Activated effector memory CD4-positive, alpha-beta T cell treated with Interleukin-2 at 50 U/mL for 16 hours (primary cell): ENCODE results near the gene SPART.
"Not testable (repeated sequence)": the region's sequence is repeated elsewhere in the genome, so short reads cannot be mapped to it uniquely, and the experiment has no call there.

Experiments
- DNase-seq: peaks from one replicate; pipeline ENCODE4 v3.0.0-alpha.2; 2020

SPART gene

DNA sequence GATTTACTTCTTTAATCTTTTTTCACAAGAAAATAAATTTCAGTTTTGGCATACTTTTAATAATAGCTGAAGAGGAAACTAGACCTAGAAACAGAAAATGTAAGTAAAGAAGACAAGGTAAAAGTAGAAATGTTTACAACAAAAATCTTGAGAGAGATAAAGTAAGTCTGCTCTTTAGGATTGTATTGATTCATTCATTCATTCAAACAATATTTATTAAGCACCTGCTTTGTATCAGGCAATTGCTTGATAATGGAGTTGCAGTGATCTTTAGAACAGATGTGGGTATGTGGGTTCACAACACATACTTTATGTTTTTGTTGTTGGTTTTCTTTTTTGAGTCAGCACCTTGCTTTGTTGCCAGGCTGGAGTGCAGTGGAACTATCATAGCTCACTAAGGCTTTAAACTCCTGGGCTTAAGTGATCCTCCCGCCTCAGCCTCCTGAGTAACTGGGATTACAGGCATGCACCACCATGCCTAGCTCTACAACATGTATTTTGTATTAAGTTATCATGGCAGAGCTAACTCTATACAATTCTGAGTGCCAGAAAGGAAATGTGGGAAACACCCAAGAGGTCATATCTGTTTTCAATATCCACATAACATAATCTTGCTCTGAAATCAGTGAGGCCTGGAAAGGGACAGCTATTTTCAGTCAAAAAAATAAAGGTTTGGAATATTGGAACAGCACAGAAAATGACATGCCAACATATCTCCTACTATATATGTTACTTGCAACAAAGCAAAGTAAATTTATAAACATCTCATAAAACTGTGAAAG lies 8.8 kb upstream of the SPART start:
- no peak for DNase-seq

DNA sequence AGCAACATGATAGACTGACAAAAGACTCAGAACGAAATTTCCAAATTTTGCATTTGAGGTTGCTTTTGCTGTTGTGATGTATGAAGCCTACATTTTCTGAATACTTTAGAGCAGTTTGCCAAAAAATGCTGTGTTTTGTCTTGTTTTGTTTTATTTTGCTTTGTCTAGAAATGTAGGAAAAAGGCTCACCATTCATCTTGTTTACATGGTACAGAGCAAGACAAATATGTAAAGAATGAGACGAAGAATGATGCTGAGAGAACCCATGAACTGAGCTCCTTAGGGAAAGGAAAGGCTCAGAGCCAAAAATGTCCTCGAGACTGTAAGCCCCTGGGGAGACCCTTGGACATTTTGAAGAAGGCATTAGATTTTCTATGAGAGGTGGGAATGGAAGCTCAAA lies 6.8 kb upstream of the SPART start:
- no peak for DNase-seq

DNA sequence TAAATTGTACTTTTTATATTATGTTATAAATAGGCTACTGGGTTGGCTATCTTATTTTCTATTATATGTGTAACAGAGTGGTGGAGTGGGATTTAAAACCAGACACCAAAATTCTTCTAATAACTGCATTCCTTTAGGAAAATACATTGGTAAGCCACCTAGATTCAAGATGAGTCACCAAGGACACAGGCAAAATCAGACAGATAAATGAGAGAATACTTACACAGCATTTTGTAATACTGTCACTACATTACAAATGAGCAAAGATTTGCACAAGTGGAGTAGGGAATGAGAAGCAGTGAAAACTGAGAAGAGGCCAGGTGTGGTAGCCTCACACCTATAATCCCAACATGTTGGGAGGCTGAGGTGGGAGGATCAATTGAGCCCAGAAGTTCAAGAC lies 6.2 kb upstream of the SPART start:
- no peak for DNase-seq

DNA sequence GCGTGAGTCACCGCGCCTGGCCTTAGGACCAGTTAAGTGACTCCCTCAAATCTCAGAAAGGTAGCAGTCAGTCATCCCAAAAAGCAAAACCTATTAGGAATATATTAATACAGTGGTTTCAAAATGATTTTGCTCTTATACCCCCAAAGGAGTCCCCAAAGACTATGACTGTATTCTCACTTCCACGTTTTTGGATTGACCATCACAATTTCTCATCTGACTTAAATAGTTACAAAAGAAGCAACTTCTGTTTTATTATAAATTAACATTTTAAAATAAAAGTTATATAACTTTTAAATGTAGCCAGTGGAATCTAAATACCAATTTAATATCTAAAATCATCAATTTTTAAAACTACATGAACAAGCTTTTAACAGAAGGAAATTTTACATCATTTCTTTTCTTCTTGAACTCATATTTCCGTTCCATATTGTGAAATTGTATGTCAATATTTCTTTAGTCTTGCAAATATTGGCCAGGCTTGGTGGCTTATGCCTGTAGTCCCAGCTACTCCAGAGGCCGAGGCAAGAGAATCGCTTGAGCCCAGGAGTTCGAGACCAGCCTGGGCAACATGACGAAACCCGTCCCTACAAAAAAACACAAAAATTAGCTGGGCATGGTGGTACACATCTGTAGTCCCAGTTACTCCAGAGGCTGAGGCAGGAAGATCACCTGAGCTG lies 1.5 kb upstream of the SPART start:
- no peak for DNase-seq

DNA sequence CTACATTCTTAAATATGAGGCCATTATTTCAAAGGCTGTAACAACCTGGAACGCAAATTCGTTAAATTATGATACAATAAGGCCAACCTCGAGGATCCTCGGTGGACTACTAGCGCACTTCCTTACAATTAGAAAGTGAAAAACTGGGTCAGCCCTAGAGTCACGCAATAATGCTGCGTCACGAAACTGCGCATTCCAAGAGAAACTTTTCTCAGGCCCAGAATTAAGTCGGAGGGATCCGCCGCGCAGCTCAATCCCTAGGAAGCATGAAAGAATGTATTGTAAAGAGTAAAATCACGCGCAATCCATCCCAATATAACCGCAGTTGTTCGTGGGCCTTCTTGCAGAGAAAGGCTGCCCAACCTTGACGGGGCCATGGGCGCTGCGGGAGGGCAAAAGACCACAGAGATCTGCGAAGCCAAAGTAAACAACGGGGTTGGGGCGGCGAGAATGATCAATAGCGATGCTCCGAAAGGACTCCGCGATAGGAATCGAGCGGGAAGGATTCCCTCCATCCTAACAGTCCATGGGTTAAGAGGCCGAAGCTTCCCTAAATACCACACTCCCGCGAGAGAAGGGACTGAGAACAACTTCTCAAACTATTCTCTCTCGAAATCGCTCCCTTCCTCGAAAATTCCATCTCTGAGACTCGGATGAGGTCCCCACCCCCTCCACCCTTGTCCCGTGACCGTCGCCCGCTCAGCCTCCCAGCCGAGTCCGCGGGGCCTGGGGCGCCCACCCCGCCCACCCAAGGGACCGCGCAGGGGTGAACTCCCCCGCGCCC lies 564 bp downstream of the SPART start:
- DNase-seq: peak; percentile 25

DNA sequence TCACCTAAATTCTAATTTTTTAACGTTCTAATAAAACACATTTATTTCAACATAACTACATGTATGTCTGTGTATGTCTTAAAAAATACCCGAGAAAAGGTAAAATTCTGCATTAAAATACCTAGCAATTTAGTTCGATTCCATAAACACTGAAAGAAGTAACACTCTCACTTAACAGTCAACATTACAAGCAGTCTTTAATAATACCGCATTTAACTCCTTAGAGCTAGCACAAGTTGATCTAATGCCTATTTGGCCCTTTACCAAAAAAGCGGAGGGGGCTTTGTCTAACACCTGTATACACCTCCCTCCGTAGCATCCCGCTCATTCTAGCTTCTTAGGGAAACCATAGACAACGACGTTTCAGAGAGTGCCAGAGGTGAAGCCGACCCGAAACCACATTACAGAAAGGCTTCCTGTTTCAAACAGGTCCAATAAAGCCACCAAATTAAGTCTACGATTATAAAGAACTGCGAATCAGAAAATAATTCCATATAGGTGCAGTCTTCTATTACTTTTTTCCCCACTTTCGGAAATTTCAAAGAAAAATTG lies 1.2 kb downstream of the SPART start:
- DNase-seq: no peak

DNA sequence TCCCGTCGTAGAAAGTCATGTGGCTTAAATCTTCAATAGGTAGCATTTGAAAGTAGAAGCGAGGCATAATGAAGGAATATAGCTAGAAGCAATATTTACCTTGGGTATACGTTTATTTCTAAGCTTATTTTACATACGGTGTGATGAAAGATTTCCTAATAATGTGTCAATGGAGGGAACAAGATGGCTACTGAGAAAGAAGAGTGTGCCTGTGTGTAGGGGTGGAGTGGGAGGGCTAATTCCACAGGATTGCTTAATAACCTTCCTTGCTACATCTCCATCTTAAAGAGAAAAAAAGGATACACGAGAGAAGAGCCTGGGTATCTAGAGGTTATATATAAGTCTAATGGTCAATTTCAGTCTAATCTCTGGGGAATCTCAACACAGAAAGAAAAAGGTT lies 2.0 kb downstream of the SPART start:
- DNase-seq: no peak

DNA sequence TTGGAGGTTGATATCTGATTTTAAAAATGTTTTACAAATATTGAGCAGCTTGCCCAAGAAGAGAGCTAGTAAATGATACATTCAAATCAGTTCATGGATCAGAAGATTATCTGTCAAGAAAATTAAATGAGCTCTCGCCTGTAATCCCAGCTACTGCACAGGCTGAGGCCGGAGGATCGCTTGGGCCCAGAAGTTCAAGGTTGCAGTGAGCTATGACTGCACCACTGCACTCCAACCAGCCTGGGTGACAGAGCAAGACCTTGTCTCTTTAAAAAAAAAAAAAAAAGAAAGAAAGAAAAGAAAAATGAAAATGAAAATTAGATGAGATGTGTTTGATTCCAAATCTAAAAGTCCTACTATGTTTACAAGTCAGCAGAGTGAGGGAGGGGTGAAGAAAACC lies 2.4 kb downstream of the SPART start:
- DNase-seq: no peak

DNA sequence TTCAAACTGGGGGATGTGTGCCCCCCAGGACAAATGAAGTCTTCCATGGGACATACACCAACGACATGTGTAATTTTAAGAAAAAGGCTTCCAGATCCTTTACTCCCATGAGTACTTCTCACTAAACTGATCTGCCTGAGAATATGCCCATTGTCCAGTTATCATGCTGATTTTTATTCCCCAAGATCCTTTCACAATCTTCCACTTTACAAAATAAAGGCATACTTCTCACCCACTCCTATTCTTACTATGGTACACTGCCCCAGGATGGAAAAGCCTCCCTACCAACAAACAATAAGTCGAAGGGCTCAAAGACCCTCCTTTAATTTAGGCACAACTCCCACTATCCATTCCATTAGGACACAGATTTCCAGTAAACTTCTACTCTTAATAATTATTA lies 3.5 kb downstream of the SPART start:
- DNase-seq: no peak

DNA sequence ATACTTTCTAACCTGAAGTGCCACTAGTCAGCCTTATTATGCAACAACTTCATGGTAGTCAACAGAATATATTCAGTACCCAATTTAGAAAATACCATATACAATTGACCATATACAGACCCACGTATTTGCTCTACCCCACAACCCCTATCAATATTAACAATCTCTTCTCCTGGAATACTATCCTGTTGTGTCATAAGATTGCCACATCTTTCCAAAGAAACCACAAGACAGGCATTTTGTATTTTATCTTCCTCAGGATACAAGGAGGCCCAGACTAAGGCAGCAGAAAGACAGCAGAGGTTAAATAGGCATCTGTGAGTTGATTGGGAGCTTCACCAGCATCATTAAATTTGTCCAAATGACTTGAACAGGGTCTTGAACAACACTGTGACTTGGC lies 4.5 kb downstream of the SPART start:
- no peak for DNase-seq

DNA sequence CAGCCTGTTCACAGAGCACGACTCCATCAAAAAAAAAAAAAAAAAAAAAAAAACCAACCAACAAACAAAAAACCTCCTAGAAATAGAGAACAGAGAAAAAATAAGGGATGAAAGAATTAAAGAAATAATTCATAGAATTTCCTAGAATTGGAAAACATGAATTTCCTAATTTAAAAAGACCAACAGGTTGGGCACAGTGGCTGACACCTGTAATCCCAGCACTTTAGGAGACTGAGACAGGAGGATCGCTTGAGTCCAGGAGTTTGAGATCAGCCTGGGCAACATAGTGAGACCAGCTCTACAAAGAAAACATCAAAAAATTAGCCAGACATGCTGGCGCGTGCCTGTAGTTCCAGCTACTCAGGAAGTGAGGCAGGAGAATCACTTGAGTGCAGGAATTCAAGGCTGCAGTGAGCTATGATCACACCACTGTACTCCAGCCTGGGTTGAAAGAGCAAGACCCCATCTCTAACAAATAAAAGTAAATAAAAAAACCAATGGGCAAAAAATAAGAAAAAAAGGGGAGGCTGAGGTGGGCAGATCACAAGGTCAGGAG lies 6.5 kb downstream of the SPART start:
- DNase-seq: no peak

DNA sequence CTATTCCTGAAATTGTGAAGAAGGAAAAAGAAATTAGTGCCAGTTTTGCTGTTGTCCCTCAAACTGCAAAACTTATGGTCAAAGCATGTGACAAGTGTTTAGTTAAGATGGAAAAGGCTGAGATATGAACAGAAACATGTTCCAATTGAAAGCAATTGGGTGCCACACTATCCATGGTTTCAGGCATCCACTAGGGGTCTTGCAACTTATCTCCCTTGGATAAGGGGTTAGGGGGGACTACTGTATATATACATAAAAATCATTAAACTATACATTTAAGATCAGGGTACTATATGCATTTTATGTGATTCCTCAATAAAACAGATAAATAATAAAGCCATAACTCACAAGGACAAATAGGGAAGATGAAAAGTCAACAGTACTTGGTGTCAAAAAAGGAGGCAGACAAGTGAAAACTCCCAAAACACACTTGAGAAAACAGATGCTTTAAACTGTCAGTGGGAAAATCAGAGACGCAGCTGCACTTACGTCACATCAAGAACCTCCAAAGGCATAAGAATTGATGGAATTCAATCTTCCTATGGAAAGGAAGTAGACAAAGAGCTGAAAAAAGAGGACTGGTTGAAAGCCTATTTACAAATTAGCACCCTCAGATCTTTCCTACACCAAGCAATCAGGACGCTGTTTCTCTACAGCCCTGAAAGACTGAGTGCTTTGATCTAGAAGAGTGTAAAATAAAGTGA lies 8.1 kb downstream of the SPART start:
- DNase-seq: no peak

DNA sequence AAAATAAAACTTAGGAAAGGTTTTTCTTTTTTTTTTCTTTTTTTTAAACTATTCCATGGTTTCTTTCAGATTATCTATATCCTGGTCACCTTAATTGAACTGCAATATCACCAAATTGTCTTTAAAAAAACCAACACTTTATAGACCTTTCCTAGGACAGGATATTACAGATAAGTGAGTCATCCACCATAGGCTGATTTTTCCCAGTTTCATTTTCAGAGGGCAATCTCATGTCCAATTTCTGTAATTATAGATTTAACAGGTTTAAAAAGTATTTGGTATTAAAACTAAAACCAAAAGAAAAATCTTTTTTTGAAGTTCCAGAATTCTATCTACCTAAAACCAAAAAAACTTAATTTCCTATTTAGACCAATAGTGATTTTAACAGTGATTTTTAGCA lies 13.2 kb downstream of the SPART start:
- DNase-seq: no peak

DNA sequence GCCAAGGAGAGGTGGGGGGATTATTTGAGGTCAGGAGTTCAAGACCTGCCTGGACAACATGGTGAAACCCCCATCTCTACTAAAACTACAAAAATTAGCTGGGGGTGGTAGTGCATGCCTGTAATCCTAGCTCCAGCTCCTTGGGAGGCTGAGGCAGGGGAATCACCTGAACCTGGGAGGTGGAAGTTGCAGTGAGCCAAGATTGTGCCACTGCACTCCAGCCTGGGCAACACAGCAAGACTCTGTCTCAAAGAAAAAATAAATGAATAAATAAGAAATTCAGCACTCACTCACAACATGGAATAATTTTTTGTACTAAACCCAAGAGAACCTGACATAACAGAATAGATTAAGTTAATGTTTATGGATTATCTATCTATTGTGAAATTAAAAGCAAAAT lies 13.9 kb downstream of the SPART start:
- DNase-seq: not testable (repeated sequence)

DNA sequence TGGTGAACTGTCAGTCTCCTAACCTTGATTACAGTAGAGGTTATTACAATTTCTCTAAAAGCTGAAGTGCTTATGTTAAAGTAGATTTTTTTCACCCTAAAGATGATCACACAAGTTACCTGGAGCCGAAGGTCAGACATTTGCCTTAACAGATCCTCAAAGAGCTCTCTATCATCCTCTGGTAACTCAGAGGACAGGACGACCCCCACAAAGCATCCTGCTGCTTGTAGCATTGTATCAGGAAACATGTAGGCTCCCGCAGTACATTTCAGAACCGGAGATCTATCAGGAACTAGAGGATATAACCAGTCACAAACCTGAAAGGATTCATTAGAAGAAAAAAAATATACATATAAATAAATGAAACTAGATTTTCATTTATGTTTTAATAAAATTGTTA lies 14.9 kb downstream of the SPART start:
- no peak for DNase-seq

DNA sequence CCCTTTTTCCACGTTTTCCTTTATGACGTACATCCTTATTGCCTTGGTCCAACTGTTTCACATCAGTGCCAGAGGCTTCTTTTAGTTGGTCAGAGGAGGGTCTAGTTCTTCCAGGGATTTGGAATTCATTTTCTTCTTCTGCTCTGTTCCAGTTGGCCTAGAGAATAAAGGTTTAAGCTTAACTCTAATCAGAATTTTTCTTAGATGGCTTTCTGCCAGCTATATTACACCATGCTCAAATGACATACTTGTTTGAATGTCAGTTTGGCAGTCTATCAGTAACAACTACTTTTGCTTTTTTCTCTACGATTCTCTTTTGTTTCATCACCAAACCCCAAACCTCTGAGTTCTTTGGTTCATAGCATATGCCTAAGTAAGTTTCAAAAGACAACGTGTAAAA lies 16.8 kb downstream of the SPART start:
- no peak for DNase-seq

DNA sequence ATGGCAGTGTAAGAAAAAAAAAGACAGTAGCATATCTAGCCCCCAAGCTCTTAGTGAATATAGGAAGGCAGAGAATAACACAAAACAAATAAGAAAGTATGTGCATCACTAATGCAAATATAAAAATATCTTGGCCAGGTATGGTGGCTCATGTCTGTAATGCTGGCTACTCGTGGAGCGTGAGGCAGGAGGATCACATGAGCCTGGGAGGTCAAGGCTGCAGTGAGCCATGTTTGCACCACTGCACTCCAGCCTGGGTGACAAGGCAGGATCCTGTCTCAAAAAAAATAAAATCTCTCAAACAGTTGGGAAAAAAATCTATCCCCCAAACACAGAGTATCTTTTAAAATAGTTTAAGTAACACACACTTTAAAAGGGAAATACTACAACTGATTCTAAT lies 17.4 kb downstream of the SPART start:
- no peak for DNase-seq

DNA sequence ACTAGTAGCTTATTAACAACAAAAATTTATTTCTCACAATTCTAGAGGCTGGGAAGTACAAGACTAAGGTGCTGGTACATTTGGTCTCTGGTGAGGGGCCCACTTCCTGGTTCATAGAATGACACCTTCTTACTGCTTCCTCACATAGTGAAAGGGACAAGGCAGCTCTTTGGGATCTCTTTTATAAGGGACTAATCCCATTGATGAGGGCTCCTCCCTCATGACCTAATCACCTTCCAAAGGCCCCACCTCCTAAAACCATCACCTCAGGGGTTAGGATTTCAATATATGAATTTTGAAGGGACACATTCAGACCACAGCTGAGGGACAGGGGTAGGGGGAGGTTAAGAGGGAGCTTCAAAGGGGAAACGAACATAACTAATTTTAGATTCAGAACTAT lies 20.3 kb downstream of the SPART start:
- DNase-seq: no peak

DNA sequence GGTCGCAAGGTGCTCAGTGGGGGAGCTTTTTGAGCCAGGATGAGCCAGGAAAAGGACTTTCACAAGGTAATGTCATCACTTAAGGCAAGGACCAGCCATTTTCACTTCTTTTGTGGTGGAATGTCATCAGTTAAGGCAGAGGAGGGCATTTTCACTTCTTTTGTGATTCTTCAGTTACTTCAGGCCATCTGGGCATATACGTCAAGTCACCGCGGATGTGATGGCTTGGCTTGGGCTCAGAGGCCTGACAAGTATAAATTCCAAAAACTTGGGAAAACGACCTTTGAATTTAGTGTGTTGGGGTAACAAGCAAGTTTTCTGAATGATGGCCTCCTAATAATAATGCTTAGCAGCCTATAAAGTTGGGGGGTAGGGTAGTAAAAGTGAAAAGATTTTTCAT lies 21.3 kb downstream of the SPART start:
- not testable (repeated sequence) for DNase-seq

DNA sequence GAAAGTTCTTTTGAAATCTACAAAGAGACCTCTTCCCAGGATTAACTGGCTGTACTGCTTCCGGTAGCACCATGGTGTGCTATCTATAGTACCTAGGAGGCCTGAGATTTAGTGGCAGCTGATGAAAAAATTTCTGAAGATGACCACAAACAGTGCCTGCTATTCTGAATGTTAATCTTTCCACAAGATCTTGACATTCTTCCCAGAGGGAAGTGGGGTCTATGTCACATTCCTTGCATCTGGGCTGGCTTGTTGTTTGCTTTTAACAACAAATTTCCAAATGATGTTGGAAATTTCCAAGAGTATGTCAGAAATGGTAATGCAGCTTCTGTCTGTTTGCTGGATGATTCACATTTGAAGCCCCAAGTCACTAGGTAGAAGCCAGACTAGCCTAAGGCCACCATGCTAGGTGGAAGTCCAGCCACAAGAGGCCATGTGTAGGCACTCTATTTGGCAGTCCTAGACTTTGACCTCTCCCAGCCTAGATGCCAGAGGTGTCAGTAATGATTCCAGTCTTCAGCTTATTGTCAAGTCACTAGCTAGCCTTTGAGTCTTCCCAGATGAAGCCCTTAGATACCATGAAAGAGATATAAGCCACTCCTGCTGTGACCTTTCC lies 22.1 kb downstream of the SPART start:
- no peak for DNase-seq

DNA sequence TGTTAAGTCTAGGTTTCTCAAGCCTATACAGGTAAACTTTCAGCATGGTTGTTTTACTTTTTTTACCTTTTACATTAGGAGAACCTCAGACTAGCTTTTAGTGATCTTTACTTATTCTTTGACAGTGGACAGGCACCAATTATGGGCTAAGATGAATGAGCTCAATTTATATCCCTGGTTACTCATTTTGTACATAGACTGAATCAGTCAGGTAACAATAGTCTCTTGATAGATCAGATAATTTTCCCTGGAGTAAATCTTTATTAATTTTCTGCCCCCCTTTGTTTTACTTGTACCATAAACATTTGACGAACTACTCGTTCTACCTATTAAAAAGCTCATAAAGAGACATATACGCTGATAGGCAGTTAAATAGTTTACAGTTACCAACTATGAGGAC lies 22.8 kb downstream of the SPART start:
- DNase-seq: no peak

DNA sequence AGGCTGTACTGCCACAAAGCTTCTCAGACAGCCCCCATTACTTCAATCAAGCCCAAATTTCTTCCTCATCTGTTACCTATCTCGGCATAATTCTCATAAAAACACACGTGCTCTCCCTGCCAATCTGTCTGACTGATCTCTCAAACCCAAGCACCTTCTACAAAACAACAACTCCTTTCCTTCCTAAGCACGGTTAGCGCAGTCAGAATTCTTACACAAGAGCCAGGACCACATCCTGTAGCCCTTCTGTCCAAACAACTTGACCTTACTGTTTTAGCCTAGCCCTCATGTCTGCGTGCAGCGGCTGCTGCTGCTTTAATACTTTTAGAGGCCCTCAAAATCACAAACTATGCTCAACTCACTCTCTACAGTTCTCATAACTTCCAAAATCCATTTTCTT lies 26.4 kb downstream of the SPART start:
- not testable (repeated sequence) for DNase-seq
